DND-41 (cell line): ENCODE data around the gene FBXW7.

Experiments
- CTCF ChIP-seq: IDR thresholded peaks from 2 replicates; pipeline ENCODE4 v1.5.1; 2012; ENCODE audit warnings: borderline replicate concordance, low read length, moderate library complexity, mild to moderate bottlenecking; ENCODE audit not compliant: poor library complexity, severe bottlenecking; ENCODE audit errors: extremely low read depth
- EZH2 ChIP-seq: IDR thresholded peaks from 3 replicates; pipeline ENCODE4 v1.6.1; 2012; ENCODE audit warnings: borderline replicate concordance, low read depth, mild to moderate bottlenecking, moderate library complexity, low read length, inconsistent platforms; ENCODE audit not compliant: severe bottlenecking

DNA sequence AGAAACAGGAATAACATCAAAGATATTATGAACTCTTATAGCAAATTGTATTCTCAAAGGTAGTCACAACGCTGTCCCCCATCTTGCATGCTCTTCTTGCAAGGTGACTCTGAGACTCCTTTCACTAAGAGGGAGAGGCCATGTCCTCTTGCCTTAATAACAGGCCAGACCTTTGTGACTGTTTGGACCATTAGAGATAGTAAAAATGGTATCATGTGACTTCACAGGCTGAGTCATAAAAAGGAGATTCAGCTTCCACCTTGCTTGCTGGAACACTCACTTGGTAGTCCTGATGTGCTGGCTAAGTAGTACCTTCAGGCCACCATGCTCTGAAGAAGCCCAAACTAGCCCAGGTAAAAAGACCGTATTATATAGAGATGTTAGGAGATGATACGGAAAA is 143.8 kb downstream of the FBXW7 start:
- TF ChIP-seq CTCF (no peak), EZH2 (no peak)
